ENCODE data around the gene TIAM2. TPM values are rescaled to one million over a fixed set of nuclear protein-coding genes. Genes with fewer than 3 reads are reported as not detected.
"Not testable (repeated sequence)": the region's sequence is repeated elsewhere in the genome, so short reads cannot be mapped to it uniquely, and the experiment has no call there.

TIAM2 gene
- total RNA-seq, 1 donor from 2014 or later: 11.9 TPM

GRCh38 chr6:155259897-155260296, 264.8 kb downstream of the TIAM2 start:
- DNase-seq (no peak), ATAC-seq (no peak)
- intact Hi-C loops (cut with micrococcal nuclease): no loop called here

GRCh38 chr6:155260686-155261085, 265.6 kb downstream of the TIAM2 start:
- intact Hi-C loops (cut with micrococcal nuclease): no loop called here
- no peak for ATAC-seq
- no peak for DNase-seq

DNA sequence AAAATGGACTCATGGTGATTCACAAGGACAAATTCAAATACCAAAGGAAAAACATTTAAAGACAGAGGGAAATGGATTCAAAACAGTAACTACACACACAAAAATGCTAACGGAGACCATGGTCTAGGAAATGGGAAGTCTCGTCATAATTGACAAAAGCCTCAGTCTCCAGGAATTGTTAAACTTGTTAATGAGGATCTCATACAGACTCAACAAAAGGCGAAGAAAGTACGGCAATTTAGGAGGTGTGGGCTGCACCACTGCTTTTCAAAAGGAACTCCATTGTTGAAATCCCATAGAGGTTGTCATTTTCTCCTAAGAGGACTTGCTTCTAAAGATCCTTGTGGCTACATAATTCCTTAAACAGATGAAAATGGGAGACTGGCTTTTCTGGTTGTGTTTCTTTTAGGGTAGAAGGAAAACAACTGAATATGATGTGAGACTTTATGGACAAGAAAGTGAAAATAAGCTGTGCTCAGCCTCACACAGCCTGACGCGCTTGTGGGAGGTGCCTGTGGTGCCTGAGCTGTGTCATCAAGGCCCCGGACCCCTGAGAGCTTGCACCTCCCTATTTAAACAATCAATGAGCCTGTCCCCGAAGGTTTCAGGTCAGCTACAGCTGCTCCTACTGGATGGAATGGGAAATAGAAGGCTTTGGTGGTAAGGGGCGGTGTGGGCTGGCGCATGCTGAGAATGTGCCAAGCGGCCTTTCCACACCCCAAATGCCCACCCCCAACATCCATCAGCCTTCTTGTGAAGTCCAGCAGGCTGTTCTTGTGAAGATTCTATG, 266.2 kb downstream of the TIAM2 start:
- intact Hi-C loops (cut with micrococcal nuclease): no loop called here
- ATAC-seq (no peak), DNase-seq (no peak)

- DNase-seq (no peak), ATAC-seq (no peak)
- intact Hi-C loops (cut with micrococcal nuclease): no loop called here
These were observed 267.5 kb downstream of the TIAM2 start for GRCh38 chr6:155262655-155263054.

DNA sequence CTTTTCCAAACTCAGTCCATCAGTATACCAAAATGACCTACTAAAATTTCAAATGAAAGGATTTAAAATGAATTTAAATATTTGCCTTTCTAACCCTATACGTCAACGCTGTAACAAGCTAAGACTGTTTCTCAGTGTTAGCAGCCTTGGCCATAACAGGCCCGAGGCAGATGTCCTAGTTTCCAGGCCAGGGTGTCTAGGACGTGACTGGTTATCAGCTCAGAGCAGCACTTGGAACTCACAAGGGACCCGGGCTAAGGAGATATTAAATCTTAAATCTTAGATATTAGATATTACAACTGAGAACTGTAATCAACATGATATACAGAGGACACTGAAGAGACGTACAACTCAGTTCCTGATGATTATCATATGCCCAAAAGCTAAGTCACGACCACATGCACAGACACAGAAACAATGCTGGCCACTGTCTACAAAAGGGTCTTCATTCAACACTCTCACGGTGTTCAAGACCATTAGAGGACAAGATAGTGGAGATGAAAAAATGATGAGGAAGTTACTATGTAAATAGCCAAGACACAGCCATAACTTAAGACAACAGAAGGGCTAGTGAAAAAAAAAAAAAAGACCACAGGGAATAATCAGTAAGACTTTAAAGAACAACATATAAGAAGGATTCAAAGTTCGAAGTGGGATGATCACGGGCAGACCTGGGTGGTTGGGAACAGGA, 268.4 kb downstream of the TIAM2 start, which contains the start of gene CLDN20:
TSS of gene CLDN20 (plus strand) at position 641 of the 691 bp plus-strand sequence. CDS start 11,707 bp downstream, outside the sequence.
- peak; percentile 66 for ATAC-seq
- intact Hi-C loops (cut with micrococcal nuclease): no loop called here
- DNase-seq: no peak

- intact Hi-C loops (cut with micrococcal nuclease): no loop called here
- ATAC-seq (no peak), DNase-seq (peak; percentile 32)
These were observed 269.7 kb downstream of the TIAM2 start for GRCh38 chr6:155264693-155265320.

GRCh38 chr6:155265843-155266535, 270.9 kb downstream of the TIAM2 start:
- no peak for ATAC-seq
- no peak for DNase-seq
- intact Hi-C loops (cut with micrococcal nuclease): no loop called here

- no peak for ATAC-seq
- intact Hi-C loops (cut with micrococcal nuclease): no loop called here
- DNase-seq: no peak
These were observed 272.3 kb downstream of the TIAM2 start for GRCh38 chr6:155267411-155267810.

GRCh38 chr6:155268088-155268867, 273.2 kb downstream of the TIAM2 start:
- peak; percentile 48 for ATAC-seq
- DNase-seq; intact Hi-C loops (cut with micrococcal nuclease): not testable (repeated sequence)

DNA sequence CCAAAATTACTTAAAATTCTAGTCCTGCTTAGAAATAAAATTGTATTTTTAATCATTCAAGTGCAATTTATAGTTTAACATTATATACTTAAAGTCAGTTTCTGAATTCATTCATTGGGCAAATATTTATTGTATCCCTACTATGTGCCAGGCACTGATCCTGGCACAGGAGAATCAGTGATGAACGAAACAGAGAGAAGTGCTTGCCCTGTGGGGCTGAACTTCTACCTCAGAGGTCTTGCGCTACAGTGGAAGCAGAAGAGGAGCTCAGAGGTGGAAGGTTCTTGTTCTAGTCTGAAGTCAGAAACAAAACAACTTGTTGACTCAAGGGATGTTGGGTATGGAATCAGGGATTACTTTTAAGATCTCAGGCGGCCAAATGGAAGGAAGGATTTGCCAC, 274.6 kb downstream of the TIAM2 start:
- intact Hi-C loops (cut with micrococcal nuclease): no loop called here
- ATAC-seq (no peak), DNase-seq (no peak)

DNA sequence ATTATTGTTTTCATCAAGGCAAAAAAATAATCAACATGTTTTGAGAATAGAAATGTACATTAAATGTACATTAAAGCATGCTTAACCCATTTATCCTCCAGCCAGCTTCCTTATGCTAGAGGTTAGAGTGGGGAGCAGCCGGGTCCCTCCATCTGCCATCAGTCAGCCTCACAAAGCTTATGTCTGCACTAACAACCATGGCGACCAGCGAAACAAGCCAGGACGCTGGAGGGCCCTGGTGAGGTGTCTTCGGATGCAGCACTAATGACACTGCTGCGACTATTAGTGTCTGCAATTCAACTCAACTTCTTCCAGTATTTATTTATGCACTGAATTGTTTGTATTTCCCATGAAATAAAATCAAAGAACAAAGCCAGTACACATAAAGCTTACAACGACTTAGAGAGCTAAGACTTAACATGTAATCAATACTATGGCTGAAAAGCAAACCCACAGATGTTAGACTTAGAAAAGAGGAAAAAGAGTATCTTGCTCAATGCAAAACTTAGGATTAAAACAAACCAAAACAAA, 275.5 kb downstream of the TIAM2 start:
- ATAC-seq: no peak
- intact Hi-C loops (cut with micrococcal nuclease): no loop called here
- no peak for DNase-seq

DNA sequence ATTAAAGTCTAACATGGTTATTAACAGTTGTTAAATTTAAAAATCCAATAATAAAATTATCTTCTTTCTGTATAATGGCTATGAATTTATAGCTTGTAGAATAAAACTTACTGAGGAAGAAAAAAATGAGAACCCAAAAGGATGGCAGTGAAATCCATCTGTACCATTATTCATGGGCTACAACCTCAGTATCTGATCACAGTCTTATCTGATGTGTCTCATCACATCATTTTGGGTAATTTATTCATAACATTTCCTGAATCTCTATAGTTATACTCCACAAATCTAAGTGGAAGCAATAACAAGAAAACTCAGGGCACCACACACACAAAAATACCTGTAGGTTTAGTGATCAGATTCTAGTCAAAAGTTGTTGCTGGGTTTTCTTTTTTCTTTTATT, 276.0 kb downstream of the TIAM2 start:
- DNase-seq (no peak), ATAC-seq (no peak)

GRCh38 chr6:155272353-155273232, 277.5 kb downstream of the TIAM2 start:
- intact Hi-C loops (cut with micrococcal nuclease): no loop called here
- ATAC-seq: no peak
- no peak for DNase-seq

More for the DNA sequence above, 276.0 kb downstream of the TIAM2 start:
- intact Hi-C loops (cut with micrococcal nuclease): no loop called here

DNA sequence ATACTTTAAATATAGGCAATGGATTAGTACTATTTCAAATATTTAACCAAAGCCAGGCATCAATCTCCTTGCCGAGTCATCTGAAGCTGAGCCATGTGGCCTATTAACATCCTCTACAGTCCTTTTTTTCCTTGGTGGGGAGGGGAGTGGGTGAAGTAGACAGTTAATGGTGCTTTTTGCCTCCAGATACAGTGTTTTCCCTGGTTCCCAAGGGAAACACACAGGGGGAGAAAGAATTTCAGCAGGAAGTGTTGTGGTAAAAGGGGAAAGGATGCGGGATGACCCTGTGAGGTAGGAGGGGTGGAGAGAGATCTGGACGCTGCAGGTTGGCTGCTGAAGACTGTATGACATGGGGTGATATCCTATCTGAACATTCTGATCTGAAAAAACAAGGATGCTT, 278.3 kb downstream of the TIAM2 start:
- intact Hi-C loops (cut with micrococcal nuclease): no loop called here
- ATAC-seq: no peak
- no peak for DNase-seq

GRCh38 chr6:155274106-155274505, 279.0 kb downstream of the TIAM2 start:
- DNase-seq (no peak), ATAC-seq (no peak)
- intact Hi-C loops (cut with micrococcal nuclease): no loop called here

GRCh38 chr6:155274533-155274932, 279.4 kb downstream of the TIAM2 start:
- DNase-seq (no peak), ATAC-seq (no peak)
- intact Hi-C loops (cut with micrococcal nuclease): no loop called here

GRCh38 chr6:155275808-155276480, 280.8 kb downstream of the TIAM2 start:
- ATAC-seq (peak; percentile 85), DNase-seq (peak; percentile 48)
- intact Hi-C loops (cut with micrococcal nuclease): no loop called here

Data from left ventricle myocardium superior (tissue), 1 donor.